Measurements from ENCODE around the gene FGD3. TPM values are rescaled to one million over a fixed set of nuclear protein-coding genes. Genes with fewer than 3 reads are reported as not detected.
"Not testable (repeated sequence)": the region's sequence is repeated elsewhere in the genome, so short reads cannot be mapped to it uniquely, and the experiment has no call there.

FGD3 gene
- total RNA-seq, 1 donor from 2014 or later, result 9.8 TPM

GRCh38 chr9:92974761-92975755 is 27.7 kb downstream of the FGD3 start:
- DNase-seq (ENCODE audit: low spot score), result peak; percentile 77

GRCh38 chr9:92976431-92976830 is 29.1 kb downstream of the FGD3 start:
- DNase-seq (ENCODE audit: low spot score), result no peak

- DNase-seq (ENCODE audit: low spot score), result no peak
Observed at GRCh38 chr9:92977279-92977678, 30.0 kb downstream of the FGD3 start.

GRCh38 chr9:92978345-92978875 is 31.1 kb downstream of the FGD3 start:
- no peak for DNase-seq (ENCODE audit: low spot score)

- DNase-seq (ENCODE audit: low spot score), result no peak
Observed at GRCh38 chr9:92979283-92980056, 32.1 kb downstream of the FGD3 start.

- DNase-seq (ENCODE audit: low spot score), result no peak
Observed at GRCh38 chr9:92980085-92980745, 32.9 kb downstream of the FGD3 start.

- no peak for DNase-seq (ENCODE audit: low spot score)
Observed at GRCh38 chr9:92982130-92982529, 34.8 kb downstream of the FGD3 start.

- DNase-seq (ENCODE audit: low spot score), result no peak
Observed at GRCh38 chr9:92983984-92984589, 36.8 kb downstream of the FGD3 start.

- DNase-seq (ENCODE audit: low spot score), result no peak
Observed at GRCh38 chr9:92984976-92985375, 37.7 kb downstream of the FGD3 start.

GRCh38 chr9:92986176-92987119 is 39.1 kb downstream of the FGD3 start:
- no peak for DNase-seq (ENCODE audit: low spot score)

GRCh38 chr9:92988215-92988768 is 41.0 kb downstream of the FGD3 start:
- no peak for DNase-seq (ENCODE audit: low spot score)

- DNase-seq (ENCODE audit: low spot score), result no peak
Observed at GRCh38 chr9:92989561-92989960, 42.2 kb downstream of the FGD3 start.

GRCh38 chr9:92990461-92990860 is 43.1 kb downstream of the FGD3 start:
- no peak for DNase-seq (ENCODE audit: low spot score)

GRCh38 chr9:92992549-92992948 is 45.2 kb downstream of the FGD3 start:
- DNase-seq (ENCODE audit: low spot score), result no peak

GRCh38 chr9:92998871-92999270 is 51.5 kb downstream of the FGD3 start:
- DNase-seq (ENCODE audit: low spot score), result not testable (repeated sequence)

- no peak for DNase-seq (ENCODE audit: low spot score)
Observed at GRCh38 chr9:93001031-93001430, 53.7 kb downstream of the FGD3 start.

- no peak for DNase-seq (ENCODE audit: low spot score)
Observed at GRCh38 chr9:93002700-93003099, 55.4 kb downstream of the FGD3 start.

- peak; percentile 90 for DNase-seq (ENCODE audit: low spot score)
Observed at GRCh38 chr9:93003552-93004407, 56.5 kb downstream of the FGD3 start.
